NCI-H128 (cell line): ENCODE measurements around the gene USP48.
"Not testable (repeated sequence)": the region's sequence is repeated elsewhere in the genome, so short reads cannot be mapped to it uniquely, and the experiment has no call there.

Experiments
- DNase-seq: peaks from one replicate; lab custom pipeline; 2025; ENCODE audit not compliant: unreplicated experiment; lab: John Stamatoyannopoulos, UW

Gene USP48

GRCh38 chr1:21638531-21639341 is 144.2 kb downstream of the USP48 start:
- DNase-seq: peak; percentile 19

GRCh38 chr1:21637514-21637913 is 145.4 kb downstream of the USP48 start:
- DNase-seq: no peak

DNA sequence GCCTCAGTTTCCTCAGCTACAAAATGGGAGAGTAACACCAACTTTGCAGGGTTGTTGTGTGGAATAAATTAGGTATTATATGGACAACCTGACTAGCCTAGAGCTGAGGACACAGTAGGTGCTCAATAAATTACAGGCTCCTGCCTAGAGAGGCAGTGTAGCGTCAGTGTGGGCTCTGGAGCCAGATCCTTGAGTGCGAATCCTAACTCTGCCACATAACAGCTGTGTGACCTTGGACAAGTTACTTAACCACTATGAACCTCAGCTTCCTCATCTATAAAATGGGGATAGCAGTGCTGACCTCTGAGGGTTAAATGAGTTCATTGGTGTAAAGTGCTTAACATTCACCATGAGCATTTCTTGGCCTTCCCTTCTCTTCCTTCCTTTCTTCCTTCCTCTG is 146.9 kb downstream of the USP48 start:
- DNase-seq: no peak

- DNase-seq: no peak
Observed at GRCh38 chr1:21634806-21635535, 148.0 kb downstream of the USP48 start.

GRCh38 chr1:21633992-21634805 is 148.8 kb downstream of the USP48 start:
- DNase-seq: no peak

GRCh38 chr1:21633141-21633755 is 149.7 kb downstream of the USP48 start:
- DNase-seq: no peak

DNA sequence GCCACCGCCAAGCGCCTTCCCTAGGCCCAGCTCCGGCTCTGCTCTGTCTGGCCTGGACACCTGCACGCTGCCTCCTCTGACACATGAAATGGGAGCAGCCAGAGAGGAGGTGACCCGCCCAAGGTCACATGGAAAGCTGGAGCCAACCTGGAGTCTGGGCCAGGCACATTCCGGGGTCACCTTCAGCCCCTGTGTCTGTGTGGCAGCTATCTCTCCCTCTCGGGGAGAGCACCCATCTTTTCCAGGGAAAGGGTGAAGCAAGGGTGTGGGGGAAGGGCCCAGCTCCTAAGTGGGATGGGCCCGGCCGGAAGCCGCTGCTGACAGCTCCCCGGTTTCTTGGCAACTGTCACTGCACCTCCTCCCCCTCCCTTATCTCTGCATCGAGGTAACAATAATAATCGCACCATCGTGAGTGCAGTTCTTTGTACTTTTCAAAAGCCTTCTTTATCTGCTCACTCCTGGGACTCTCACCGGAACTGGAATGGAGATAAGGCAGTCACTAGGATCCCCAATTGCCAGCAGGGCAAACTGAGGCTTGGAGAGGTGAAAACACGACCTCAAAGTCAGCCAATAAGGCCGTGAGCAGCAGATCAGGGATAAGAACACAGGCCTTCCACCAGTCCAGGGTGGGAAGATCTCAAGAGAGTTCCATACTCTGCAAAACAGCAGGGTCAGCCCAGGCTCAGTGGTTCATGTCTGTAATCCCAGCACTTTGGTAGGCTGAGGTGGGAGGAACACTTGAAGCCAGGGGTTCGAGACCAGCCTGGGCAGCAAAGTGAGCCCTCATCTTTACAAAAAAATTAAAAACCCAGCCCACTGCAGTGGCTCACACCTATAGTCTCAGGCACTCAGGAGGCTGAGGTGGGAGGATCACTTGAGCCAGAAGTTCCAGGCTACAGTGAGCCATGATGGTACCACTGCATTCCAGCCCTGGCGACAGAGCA is 150.7 kb downstream of the USP48 start:
- no peak for DNase-seq

GRCh38 chr1:21631590-21631943 is 151.4 kb downstream of the USP48 start:
- not testable (repeated sequence) for DNase-seq

DNA sequence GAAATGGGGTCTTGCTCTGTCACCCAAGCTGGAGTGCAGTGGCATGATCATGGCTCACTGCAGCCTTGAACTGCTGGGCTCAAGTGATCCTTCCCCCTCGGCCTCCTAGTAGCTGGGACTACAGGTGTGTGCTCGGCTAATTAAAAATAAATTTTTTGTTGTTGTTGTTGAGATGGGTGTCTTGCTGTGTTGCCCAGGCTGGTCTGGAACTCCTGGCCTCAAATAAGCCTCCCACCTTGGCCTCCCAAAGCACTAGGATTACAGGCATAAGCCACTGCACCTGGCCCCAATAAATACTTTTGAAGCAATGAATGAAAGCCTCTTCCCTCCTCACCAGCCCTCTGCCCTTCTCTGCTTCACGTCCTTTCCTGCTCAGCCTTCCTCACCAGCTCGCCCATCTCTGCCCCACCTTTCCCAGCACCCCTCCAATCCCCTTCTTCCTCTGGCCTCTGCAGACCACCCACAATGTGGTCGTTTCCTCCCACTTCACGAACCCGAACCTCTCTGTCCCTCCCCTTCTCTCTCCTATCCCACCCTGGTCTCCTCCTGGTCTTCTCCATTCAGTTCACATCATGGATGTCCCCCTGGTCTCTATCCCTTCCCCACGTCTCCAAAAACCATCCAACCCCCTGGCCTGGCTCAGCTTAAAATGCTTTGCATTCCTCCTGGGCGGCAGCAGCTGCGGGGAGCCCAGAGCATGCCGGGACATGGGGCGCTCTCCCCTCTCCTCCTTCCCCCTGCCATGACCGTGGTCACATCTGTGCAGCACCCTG is 152.2 kb downstream of the USP48 start:
- no peak for DNase-seq

- DNase-seq: no peak
Observed at GRCh38 chr1:21629971-21630370, 153.0 kb downstream of the USP48 start.

GRCh38 chr1:21628798-21629393 is 154.1 kb downstream of the USP48 start:
- no peak for DNase-seq
